Liver (tissue), 3 donors: ENCODE data around the gene C1S.

Experiments
- ATF3 ChIP-seq: IDR thresholded peaks from 2 replicates; pipeline ENCODE4 v1.6.1; 2016; ENCODE audit warnings: antibody characterized with exemption
- FOXA1 ChIP-seq: IDR thresholded peaks from 2 replicates; pipeline ENCODE4 v1.6.1; 2016; ENCODE audit warnings: antibody characterized with exemption
- GABPA ChIP-seq, 2 donors: IDR thresholded peaks in 1 of 2; conservative IDR thresholded peaks in 1 of 2; 2 replicates each; pipeline ENCODE4 v1.6.1; 2016; ENCODE audit warnings: antibody characterized with exemption in 2 of 2, mild to moderate bottlenecking in 1 of 2, moderate library complexity in 1 of 2
- JUND ChIP-seq, 2 donors: IDR thresholded peaks; 2 replicates each; pipeline ENCODE4 v1.6.1; 2016; ENCODE audit warnings: antibody characterized with exemption in 2 of 2
- MAX ChIP-seq: IDR thresholded peaks from 2 replicates; pipeline ENCODE4 v1.6.1; 2016; ENCODE audit warnings: antibody characterized with exemption
- NR2F2 ChIP-seq: IDR thresholded peaks from 2 replicates; pipeline ENCODE4 v1.6.1; 2016; ENCODE audit warnings: antibody characterized with exemption
- RAD21 ChIP-seq, 2 donors: IDR thresholded peaks; 2 replicates each; pipeline ENCODE4 v1.6.1; 2016; ENCODE audit warnings: antibody characterized with exemption in 2 of 2, mild to moderate bottlenecking in 2 of 2
- REST ChIP-seq: IDR thresholded peaks from 2 replicates; pipeline ENCODE4 v1.6.1; 2016; ENCODE audit warnings: antibody characterized with exemption, mild to moderate bottlenecking
- RXRA ChIP-seq, 2 donors: IDR thresholded peaks; 2 replicates each; pipeline ENCODE4 v1.6.1; 2017 to 2018; ENCODE audit warnings: antibody characterized with exemption in 2 of 2, mild to moderate bottlenecking in 1 of 2
- SP1 ChIP-seq: IDR thresholded peaks from 2 replicates; pipeline ENCODE4 v1.6.1; 2018; ENCODE audit warnings: antibody characterized with exemption, mild to moderate bottlenecking
- TAF1 ChIP-seq: conservative IDR thresholded peaks from 2 replicates; pipeline ENCODE4 v1.6.1; 2016; ENCODE audit warnings: antibody characterized with exemption, mild to moderate bottlenecking
- YY1 ChIP-seq: IDR thresholded peaks from 2 replicates; pipeline ENCODE4 v1.6.1; 2016; ENCODE audit warnings: antibody characterized with exemption, mild to moderate bottlenecking
- TF ChIP-seq, protein P1 (sequence below): fragments of 150-350 bp; IDR thresholded peaks from 2 replicates; pipeline ENCODE4 v1.5.1; 2017; ENCODE audit warnings: improper control_type of control experiment, low read depth, low read length; ENCODE audit not compliant: missing input control
- donor health status: healthy.
- donor health status: healthy.

GRCh38 chr12:7016958-7017571 lies 43.5 kb upstream of the C1S start:
- TF ChIP-seq, protein P1, sequence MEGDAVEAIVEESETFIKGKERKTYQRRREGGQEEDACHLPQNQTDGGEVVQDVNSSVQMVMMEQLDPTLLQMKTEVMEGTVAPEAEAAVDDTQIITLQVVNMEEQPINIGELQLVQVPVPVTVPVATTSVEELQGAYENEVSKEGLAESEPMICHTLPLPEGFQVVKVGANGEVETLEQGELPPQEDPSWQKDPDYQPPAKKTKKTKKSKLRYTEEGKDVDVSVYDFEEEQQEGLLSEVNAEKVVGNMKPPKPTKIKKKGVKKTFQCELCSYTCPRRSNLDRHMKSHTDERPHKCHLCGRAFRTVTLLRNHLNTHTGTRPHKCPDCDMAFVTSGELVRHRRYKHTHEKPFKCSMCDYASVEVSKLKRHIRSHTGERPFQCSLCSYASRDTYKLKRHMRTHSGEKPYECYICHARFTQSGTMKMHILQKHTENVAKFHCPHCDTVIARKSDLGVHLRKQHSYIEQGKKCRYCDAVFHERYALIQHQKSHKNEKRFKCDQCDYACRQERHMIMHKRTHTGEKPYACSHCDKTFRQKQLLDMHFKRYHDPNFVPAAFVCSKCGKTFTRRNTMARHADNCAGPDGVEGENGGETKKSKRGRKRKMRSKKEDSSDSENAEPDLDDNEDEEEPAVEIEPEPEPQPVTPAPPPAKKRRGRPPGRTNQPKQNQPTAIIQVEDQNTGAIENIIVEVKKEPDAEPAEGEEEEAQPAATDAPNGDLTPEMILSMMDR: no peak
- TF ChIP-seq TAF1 (no peak), FOXA1 (no peak), RAD21 (IDR thresholded peaks at IDR 0.05) (no peak), NR2F2 (no peak), JUND (IDR thresholded peaks at IDR 0.05) (no peak), YY1 (no peak), GABPA (IDR thresholded peaks at IDR 0.05 in 1 of 2, conservative IDR thresholded peaks at IDR 0.05 in 1 of 2) (no peak), REST (no peak), MAX (no peak), RXRA (IDR thresholded peaks at IDR 0.05) (no peak), ATF3 (no peak), SP1 (no peak)
